Esophagus muscularis mucosa (tissue), 4 donors: ENCODE data around the gene RAPH1. TPM values are rescaled to one million over a fixed set of nuclear protein-coding genes. Genes with fewer than 3 reads are reported as not detected.
A peak's percentile ranks its signal among the peaks of the same experiment; 100 is the strongest.
"Not testable (repeated sequence)": the region's sequence is repeated elsewhere in the genome, so short reads cannot be mapped to it uniquely, and the experiment has no call there.

Experiments used
- DNase-seq: peaks from one replicate; pipeline ENCODE4 v3.0.0-alpha.2; 2017; ENCODE audit errors: extremely low spot score
- H3K27ac ChIP-seq, 4 donors: fragments of 200-600 bp; sonication (generic); replicated peaks in 1 of 4; 1 replicate in 3 of 4; 2 replicates in 1 of 4; pipeline ENCODE4 v1.5.1; 2016 to 2019; ENCODE audit warnings: mild to moderate bottlenecking in 1 of 4
- H3K27me3 ChIP-seq, 4 donors: fragments of 200-600 bp; sonication (generic); one replicate each; pipeline versions ENCODE4 v1.5.1 to v1.6.0; 2016 to 2019
- H3K36me3 ChIP-seq, 4 donors: fragments of 200-600 bp; sonication (generic); one replicate each; pipeline ENCODE4 v1.5.1; 2016 to 2019
- H3K4me1 ChIP-seq, 4 donors: fragments of 200-600 bp; sonication (generic); one replicate each; pipeline ENCODE4 v1.5.1; 2016 to 2019
- H3K4me3 ChIP-seq, 4 donors: fragments of 200-600 bp; sonication (generic); 1 replicate in 2 of 4; 2 replicates in 2 of 4; pipeline ENCODE4 v1.5.1; 2016 to 2019; ENCODE audit warnings: mild to moderate bottlenecking in 4 of 4, moderate library complexity in 1 of 4
- H3K9me3 ChIP-seq, 4 donors: fragments of 200-600 bp; sonication (generic); 1 replicate in 3 of 4; 2 replicates in 1 of 4; pipeline ENCODE4 v1.5.1; 2016 to 2019
- EP300 ChIP-seq: sonication (generic); formaldehyde crosslinking; IDR thresholded peaks from one replicate; pipeline ENCODE4 v1.6.1; 2017; ENCODE audit warnings: antibody characterized with exemption
- POLR2A ChIP-seq: fragments of 450-650 bp; IDR thresholded peaks from one replicate; pipeline ENCODE4 v1.6.1; 2017; ENCODE audit warnings: antibody characterized with exemption, moderate library complexity, mild to moderate bottlenecking, low read depth
- POLR2AphosphoS5 ChIP-seq, 2 donors: sonication (generic); formaldehyde crosslinking; IDR thresholded peaks; one replicate each; pipeline ENCODE4 v1.6.1; 2017; ENCODE audit warnings: antibody characterized with exemption in 2 of 2
- WGBS: methylation state at CpG from one replicate; pipeline ENCODE4 v1.1.5; 2018; 5-methylcytosine and 5-hydroxymethylcytosine counted together
- intact Hi-C: fragments of 100-400 bp; cut with DNase I; formaldehyde crosslinking; loops from one replicate; pipeline ENCODE4 v1.15.1; 2023
- total RNA-seq, 4 donors: library from RNA; depleted of rRNA; stranded (reverse); fragments of >200 nt; gene quantifications; one replicate each; pipeline versions ENCODE4 v1.1.0 to v1.2.1, GENCODE V29; 2016
- TF ChIP-seq, protein P1 (sequence below), 3 experiments: fragments of 200-600 bp in 2 of 3; fragments of 450-650 bp in 1 of 3; sonication (generic) in 2 of 3; IDR thresholded peaks; one replicate each; pipeline ENCODE4 v1.5.1; 2017 to 2019; ENCODE audit warnings: antibody characterized with exemption in 3 of 3, mild to moderate bottlenecking in 2 of 3, moderate library complexity in 1 of 3

RAPH1 gene
- total RNA-seq, 4 donors from 2014 or later, result 15.4 to 20.4 (median 18.2) TPM

- intact Hi-C loops, result loop anchor here (10.0 kb wide), 1 partner anchor 251 kb away; no protein-coding TSS in a partner anchor
- peak overlapping the region; percentile 88 to 97 (median 93) for H3K27ac ChIP-seq
- WGBS, result 5% methylated on average over 24 of the region's 24 CpGs
Measured at GRCh38 chr2:203533676-203534591, 1.2 kb downstream of the RAPH1 start.

DNA sequence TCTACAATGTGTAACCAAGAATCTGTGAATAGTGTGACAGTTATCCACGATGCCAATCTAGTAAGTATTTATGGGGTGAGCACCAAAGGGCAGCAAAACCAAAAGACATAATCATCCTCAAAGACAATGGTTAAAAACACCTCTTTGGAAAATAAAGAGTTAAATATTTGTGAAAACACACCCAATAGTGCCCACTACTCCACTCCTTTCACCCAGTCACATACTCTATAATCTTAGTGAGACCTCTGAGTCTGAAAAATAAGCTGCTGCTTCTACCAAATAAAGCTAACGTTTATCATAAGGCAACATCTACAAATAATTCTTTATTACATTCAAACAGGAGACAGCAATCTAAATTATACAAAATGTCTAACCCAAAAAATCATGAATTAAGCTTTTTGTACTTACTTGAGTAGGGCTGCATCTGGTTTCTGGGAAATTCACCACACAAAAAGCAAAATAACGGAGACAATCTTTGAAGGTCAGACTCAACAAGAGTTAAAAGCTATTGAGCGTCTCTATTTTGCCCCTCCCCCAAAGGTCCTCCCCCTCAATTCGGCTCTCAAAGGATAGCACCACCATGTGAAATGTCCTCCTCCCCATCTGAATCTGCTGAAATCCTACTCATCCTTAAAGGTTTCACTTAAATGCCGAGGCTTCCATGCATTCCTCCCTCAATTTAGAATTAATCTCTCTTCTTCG, 2.0 kb downstream of the RAPH1 start:
- intact Hi-C loops, result loop anchor here (10.0 kb wide), 1 partner anchor 252 kb away; no protein-coding TSS in a partner anchor
- Histone ChIP-seq H3K4me3 (peak overlapping the region; percentile 89 to 95 (median 94)), H3K27me3 (no peaks in the 10 kb centered on the region), H3K9me3 (no peaks in the 10 kb centered on the region), H3K27ac (peak overlapping the region in 3 of 4 donors; percentile 88 to 97 (median 93)), H3K36me3 (no peaks in the 10 kb centered on the region), H3K4me1 (peaks cover 18 to 27% (median 23%) of the 10 kb centered on the region in 4 donors)
- 19% methylated on average over 7 of the region's 7 CpGs for WGBS
- no peak for DNase-seq
- TF ChIP-seq EP300, result no peak
- TF ChIP-seq, protein P1, sequence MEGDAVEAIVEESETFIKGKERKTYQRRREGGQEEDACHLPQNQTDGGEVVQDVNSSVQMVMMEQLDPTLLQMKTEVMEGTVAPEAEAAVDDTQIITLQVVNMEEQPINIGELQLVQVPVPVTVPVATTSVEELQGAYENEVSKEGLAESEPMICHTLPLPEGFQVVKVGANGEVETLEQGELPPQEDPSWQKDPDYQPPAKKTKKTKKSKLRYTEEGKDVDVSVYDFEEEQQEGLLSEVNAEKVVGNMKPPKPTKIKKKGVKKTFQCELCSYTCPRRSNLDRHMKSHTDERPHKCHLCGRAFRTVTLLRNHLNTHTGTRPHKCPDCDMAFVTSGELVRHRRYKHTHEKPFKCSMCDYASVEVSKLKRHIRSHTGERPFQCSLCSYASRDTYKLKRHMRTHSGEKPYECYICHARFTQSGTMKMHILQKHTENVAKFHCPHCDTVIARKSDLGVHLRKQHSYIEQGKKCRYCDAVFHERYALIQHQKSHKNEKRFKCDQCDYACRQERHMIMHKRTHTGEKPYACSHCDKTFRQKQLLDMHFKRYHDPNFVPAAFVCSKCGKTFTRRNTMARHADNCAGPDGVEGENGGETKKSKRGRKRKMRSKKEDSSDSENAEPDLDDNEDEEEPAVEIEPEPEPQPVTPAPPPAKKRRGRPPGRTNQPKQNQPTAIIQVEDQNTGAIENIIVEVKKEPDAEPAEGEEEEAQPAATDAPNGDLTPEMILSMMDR (IDR thresholded peaks at IDR 0.05), result no peak

More at GRCh38 chr2:203533676-203534591, 1.2 kb downstream of the RAPH1 start:
- Histone ChIP-seq H3K9me3 (no peaks in the 10 kb centered on the region), H3K4me1 (peaks cover 13 to 27% (median 23%) of the 10 kb centered on the region in 4 donors), H3K27me3 (no peaks in the 10 kb centered on the region), H3K36me3 (no peaks in the 10 kb centered on the region), H3K4me3 (peak overlapping the region; percentile 89 to 95 (median 94))
- TF ChIP-seq, protein P1 (IDR thresholded peaks at IDR 0.05), result no peak
- peak in 1 of 2 donors; percentile 42 for TF ChIP-seq POLR2AphosphoS5 (IDR thresholded peaks at IDR 0.05)
- no peak for TF ChIP-seq POLR2A
- TF ChIP-seq EP300, result no peak
- DNase-seq, result no peak

DNA sequence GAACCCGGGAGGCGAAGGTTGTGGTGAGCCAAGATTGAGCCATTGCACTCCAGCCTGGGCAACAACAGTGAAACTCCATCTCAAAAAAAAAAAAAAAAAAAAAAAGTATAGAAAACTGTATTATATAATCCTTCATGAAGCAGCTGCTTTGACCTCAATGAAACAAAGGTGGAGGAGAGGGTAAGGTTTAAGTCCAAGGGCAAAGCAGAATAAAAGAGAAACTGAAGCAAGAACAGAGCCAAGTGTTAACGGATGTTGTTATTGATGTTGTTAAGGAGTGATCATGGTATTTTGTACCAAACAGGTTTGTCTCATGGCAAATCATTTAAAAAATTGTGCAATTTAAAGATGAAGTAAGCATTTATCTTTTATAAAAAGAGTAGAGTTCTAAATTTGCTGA, 7.4 kb downstream of the RAPH1 start:
- Histone ChIP-seq H3K27me3 (no peaks in the 10 kb centered on the region), H3K9me3 (no peaks in the 10 kb centered on the region), H3K4me3 (no peak overlapping the region), H3K36me3 (no peaks in the 10 kb centered on the region), H3K27ac (no peak overlapping the region), H3K4me1 (peaks cover 0 to 7% (median 4%) of the 10 kb centered on the region in 4 donors)
- DNase-seq, result no peak
- 98% methylated on average over 3 of the region's 3 CpGs for WGBS
- intact Hi-C loops, result no loop called here
- no peak for TF ChIP-seq EP300
- TF ChIP-seq POLR2A, result no peak
- TF ChIP-seq, protein P1 (IDR thresholded peaks at IDR 0.05), result no peak
- no peak for TF ChIP-seq POLR2AphosphoS5 (IDR thresholded peaks at IDR 0.05)

DNA sequence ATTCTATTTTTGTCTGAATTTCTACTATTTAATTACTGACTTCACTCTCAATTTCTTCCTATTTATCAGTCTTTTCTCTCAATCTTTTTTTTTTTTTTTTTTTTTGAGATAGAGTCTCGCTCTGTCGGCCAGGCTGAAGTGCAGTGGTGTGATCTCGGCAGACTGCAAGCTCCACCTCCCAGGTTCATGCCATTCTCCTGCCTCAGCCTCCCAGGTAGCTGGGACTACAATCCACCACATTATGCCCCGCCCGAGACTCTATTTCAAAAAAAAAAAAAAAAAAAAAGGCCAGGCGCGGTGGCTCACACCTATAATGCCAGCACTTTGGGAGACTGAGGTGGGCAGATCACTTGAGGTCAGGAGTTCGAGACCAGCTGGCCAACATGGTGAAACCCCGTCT, 21.8 kb downstream of the RAPH1 start:
- H3K27ac ChIP-seq, intact Hi-C loops, H3K9me3 ChIP-seq, DNase-seq, H3K27me3 ChIP-seq, H3K4me3 ChIP-seq, H3K4me1 ChIP-seq, H3K36me3 ChIP-seq: not testable (repeated sequence)
- 95% methylated on average over 9 of the region's 9 CpGs for WGBS

DNA sequence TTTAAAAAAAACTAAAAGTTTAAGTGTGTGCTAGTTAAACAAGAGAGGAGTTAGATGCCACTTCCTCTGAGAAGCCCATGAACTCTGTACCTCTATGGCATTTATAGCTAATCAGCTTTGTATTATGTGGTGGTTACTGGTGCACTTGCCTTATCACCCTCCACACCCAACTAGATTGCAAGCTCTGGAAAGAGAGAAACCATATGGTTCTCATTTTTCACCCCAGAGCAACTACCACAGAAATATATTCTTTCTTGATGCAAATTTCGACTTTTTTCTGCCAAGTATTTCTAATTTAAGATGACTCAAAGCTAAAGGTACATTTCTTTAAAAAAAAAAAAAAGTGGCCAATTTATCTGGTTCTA, 24.2 kb downstream of the RAPH1 start:
- no peaks in the 10 kb centered on the region for H3K36me3 ChIP-seq
- DNase-seq, result no peak
- intact Hi-C loops, result no loop called here
- no peak overlapping the region for H3K4me3 ChIP-seq
- TF ChIP-seq POLR2A (no peak), EP300 (no peak), POLR2AphosphoS5 (IDR thresholded peaks at IDR 0.05) (no peak)
- TF ChIP-seq, protein P1 (IDR thresholded peaks at IDR 0.05), result no peak
- H3K9me3 ChIP-seq, result no peaks in the 10 kb centered on the region
- WGBS, result 80% methylated on average over 1 of the region's 1 CpG
- H3K27ac ChIP-seq, result no peak overlapping the region
- no peaks in the 10 kb centered on the region for H3K27me3 ChIP-seq
- peaks cover 0 to 4% (median 0%) of the 10 kb centered on the region in 4 donors for H3K4me1 ChIP-seq
